ENCODE measurements around the gene ZFHX2.
"Not testable (repeated sequence)": the region's sequence is repeated elsewhere in the genome, so short reads cannot be mapped to it uniquely, and the experiment has no call there.

Gene ZFHX2

DNA sequence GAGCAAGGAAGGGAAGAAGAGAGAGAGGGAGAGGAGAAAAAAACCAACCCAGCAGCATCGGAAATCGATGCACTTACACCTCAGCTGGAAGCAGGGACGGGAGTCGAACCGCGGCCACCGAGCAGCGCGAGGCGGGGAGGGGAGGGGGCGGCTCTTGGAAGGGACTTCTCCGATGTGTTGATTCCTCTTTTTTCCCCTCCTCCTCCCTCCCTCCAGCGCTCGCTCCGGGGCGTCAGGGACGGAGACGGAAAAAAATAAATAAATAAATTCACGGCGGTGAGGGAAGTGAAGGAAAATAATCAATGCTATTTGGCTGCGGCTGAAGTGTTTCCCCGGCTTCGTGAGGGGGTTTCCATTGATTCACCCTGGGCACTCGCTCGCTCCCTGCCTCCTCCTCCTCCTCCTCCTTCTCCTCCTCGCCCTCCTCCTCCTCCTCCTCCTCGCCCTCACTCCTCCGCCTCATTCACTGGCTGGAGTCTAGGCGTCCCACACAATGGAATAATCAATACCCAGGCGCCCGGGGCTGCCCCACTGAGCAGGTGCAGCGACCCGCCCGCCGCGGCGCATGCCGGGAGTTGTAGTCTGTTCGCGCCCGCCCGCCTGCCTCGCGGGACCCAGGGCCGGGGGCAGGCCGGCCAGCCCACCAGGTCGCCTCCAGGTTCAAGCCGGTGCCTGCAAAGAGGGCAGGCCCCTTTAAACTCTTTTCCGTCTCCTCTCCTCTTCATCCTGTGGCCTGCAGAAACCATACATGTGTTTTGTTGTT is at the start of gene ZFHX2:
TSS of gene ZFHX2 (minus strand) at position 500 of the 763 bp plus-strand sequence. CDS start 16,440 bp downstream, outside the sequence.
- DNase-seq = peak; percentile 56

DNA sequence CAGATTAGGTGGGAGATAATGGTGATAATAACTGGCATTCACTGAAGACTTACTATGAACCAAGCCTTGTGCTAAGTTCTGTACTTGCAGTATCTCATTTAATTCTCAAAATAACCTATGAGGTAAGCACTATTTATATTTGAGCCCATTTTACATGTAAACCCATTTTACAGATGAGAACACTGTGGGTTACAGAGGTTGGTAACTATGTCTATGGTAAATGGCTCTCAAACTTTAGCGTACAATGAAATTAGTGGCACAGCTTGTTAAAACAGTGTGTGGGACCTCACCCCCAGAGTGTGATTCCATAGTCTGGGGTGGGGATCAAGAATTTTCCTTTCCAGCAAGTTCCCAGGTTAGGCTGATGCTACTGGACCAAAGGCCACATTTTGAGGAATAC is 49.2 kb upstream of the ZFHX2 start:
- no peak for DNase-seq

DNA sequence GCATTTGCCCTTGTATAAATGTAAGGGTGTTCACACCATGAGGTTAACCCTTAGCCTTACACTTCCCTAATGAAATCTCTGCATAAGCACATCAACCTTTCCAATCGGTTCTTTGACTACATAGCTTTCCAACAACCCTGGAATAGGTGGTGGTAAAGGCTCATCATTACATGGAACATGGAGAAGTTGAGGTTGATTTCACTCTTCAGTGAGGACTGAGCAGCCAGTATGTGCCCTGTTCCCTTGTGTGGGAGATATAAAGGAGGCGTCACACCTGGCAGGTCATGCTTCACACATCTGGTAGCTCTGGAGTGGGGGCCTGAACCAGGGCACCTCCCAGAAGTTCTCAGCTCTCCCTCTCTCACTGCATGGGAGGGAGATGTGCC is 48.8 kb upstream of the ZFHX2 start:
- DNase-seq = no peak

DNA sequence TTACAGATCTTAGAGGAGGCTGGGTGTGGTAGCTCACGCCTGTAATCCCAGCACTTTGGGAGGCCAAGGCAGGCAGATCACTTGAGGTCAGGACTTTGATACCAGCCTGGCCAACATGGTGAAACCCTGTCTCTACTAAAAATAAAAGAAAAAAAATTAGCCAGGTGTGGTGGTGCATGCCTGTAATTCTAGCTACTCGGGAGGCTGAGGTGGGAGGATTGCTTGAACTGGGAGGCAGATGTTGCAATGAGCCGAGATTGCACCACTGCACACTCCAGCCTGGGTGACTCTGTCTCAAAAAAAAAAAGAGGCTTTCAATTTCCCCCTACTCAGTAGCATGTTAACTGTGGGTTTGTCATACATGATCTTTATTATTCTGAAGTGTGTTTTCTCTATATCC is 42.6 kb upstream of the ZFHX2 start:
- not testable (repeated sequence) for DNase-seq

DNA sequence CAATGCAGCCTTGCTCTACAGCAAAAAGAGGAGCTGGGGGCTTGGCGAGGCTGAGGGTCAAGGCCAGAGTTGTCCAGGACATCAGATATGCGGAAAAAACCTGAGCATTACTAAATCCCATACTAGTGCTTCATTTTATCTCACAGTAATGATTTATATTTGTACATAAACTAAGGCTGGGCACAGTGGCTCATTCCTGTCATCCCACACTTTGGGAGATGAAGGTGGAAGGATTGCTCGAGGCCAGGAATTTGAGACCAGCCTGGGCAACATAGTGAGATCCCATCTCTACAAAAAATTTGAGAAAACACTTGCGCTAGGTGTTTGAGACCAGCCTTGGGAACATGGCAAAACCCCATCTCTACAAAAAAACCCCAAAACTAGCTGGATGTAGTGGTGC is 38.6 kb upstream of the ZFHX2 start:
- DNase-seq = no peak

DNA sequence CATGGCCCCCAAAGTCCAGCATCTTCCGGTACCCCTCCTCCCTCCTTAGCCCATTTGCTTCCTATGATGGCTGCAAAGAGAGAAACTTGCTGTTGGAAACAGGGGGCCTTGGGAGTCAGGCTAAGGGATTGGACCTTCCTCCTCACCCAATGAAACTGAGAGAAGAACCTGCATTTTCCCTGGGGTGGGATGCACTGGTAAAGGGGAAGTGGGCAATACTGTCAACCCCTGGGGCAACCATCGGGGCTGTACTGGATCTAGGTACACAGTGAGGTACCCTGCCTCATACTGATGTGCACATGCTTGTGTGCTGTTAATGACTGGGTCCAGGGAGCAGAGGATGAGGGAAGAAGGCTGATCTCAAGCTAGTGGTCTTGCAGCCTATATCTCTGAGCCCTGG is 38.0 kb upstream of the ZFHX2 start:
- DNase-seq = no peak

DNA sequence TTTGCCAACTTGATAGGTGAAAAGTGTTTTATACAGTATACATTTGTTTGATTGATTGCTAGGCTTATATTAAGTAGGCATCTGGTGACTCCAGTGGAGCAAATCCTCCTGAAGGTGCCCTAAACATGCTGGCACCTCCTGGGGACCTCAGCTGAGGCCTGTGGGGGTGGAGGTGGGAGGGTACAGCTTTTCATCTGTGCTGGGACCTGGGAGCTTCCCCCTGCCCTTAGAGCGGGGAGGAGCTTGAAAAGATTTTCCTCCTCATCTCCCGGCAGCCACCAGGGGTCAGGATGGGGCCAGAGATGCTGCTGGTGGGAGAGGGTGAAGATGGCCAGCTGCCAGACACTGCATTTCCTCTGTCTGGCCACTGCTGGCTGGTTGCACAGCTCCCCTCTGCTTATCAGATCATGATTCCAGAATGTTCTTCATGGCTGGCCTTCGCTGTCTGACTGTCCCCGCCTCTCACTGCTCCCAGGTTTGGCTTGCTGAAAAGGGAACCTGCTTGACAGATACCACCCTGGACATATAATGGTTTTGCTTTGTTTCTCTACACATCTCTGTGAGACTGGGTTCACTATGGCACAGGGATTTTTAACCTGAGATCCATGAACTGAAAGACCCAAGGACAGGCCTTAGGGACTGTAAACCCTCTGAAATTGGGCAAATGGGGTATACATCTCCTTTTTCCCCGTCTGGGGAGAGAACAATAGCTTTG is 37.5 kb upstream of the ZFHX2 start:
- DNase-seq = peak; percentile 82

- DNase-seq = not testable (repeated sequence)
Observed at GRCh38 chr14:23584527-23585203, 33.1 kb upstream of the ZFHX2 start.

DNA sequence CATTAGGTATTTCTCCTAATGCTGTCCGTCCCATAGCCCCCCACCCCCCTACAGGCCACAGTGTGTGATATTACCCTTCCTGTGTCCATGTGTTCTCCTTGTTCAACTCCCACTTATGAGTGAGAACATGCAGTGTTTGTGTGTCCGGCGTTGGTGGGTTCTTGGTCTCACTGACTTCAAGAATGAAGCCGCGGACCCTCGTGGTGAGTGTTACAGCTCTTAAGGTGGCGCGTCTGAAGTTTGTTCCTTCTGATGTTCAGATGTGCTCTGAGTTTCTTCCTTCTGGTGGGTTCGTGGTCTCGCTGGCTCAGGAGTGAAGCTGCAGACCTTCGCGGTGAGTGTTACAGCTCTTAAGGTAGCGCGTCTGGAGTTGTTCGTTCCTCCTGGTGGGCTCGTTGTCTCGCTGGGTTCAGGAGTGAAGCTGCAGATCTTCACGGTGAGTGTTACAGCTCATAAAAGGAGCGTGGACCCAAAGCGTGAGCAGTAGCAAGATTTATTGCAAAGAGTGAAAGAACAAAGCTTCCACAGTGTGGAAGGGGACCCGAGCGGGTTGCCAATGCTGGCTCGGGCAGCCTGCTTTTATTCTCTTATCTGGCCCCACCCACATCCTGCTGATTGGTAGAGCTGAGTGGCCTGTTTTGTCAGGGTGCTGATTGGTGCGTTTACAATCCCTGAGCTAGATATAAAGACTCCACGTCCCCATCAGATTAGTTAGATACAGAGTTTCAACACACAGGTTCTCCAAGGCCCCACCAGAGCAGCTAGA is 32.4 kb upstream of the ZFHX2 start:
- not testable (repeated sequence) for DNase-seq

GRCh38 chr14:23582906-23583760 is 31.6 kb upstream of the ZFHX2 start:
- DNase-seq = no peak

GRCh38 chr14:23580948-23581281 is 29.4 kb upstream of the ZFHX2 start:
- no peak for DNase-seq

GRCh38 chr14:23580152-23580926 is 28.8 kb upstream of the ZFHX2 start:
- DNase-seq = no peak

DNA sequence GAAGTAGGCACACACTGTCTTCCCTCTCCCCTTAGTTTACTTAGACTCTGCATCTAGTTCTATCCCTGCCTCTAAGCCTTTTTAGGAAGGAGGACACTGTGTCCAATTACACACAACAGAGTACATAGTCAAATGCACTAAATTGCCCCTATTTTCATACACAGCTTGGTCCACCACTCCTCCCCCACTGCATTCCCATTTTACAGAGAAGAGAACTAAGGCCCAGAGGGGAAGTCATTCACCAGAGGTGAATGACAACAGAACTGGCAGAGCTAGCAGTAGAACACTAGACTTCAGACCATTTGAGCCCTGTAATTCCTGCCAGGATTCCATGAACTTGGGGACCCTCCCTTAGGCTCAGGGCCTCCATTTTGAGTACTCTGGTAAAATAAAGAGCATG is 28.2 kb upstream of the ZFHX2 start:
- DNase-seq = no peak

DNA sequence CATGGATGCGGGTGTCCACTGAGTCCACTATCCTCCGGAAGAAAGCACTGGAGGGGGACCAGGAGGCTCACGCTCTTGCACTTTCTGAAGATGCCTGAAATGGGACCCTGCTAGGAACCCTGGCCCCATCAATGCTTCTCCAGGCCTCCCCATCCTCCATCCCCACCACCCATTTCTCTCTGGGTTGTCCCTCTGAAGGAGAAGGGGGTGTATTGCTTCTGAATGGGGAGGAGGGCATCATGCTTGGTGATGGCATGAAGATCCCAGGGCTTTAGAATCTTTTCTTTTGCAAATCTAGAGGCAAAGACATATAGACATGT is 27.7 kb upstream of the ZFHX2 start:
- no peak for DNase-seq

DNA sequence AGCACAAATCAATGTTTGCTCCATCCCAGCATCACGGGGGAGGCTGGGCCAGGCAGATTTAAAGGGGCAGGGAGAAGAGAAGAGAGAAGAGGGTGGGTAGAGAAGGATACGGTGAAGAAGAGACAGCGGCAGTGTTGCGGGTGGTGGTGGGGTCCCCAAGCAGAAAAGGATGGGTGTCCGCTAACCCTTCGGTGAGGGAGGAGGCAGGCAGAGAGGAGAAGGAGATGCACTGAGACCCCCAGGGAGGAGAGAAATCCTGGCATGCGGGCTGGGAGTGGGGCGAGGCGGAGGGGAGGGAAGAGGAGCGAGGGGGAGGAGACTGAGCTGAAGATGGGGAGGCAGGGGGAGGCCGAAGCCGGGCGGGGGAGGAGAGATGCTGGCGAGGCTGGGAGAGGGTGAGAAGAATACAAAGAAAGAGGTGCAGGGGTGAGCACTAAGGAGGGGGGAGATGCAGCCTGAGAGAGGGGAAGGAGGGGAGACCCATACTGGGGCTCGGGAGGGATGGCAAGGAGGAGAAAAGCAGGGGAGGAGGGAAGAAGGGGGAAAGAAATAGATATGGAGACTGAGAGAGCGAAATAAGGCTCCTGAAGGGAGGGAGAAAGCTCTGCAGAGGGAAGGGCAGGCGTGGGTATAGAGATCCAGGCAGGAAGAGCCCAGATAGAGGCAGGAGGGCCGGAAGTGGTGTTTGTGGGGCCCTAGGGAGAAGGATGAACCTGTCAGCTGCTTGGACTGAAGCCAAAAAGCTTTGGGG is 27.2 kb upstream of the ZFHX2 start, which contains the start of gene JPH4:
TSS of gene JPH4 (minus strand) at position 231 of the 751 bp plus-strand sequence. CDS start 1,337 bp downstream, outside the sequence.
- DNase-seq = no peak

DNA sequence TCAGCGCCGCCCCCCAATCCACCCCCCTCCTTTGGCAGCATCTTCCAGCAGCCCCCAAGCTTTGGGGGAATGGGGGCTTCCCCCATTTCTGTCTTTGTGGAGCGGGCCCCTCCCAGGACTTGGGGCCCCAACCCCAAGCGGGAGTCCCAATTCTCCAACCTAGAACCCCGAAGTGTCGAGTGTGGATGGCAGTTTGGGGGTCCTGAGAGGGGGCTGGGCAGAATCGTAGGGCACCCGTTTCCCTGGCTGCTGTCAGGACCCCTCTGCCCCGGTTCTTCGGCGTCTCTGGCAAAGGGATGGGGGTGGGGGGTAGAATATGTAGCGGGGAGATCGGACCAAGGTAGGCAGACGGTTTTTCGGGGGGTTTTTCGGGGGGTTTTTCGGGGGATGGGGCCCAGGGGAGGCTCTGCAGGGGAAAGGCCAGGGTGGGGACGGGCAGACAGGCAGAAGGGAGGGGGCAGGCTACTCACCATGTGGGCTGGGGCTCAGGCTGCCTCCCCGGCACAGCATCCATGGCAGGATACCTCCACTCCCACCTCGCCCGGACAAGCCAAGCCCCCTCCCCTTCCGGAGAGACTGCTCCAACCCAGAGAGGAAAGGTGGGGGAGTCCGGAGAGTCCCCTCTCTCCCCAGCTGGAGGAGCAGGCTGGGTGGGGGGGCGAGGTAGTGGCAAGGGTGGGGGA is 26.3 kb upstream of the ZFHX2 start:
- DNase-seq = no peak

DNA sequence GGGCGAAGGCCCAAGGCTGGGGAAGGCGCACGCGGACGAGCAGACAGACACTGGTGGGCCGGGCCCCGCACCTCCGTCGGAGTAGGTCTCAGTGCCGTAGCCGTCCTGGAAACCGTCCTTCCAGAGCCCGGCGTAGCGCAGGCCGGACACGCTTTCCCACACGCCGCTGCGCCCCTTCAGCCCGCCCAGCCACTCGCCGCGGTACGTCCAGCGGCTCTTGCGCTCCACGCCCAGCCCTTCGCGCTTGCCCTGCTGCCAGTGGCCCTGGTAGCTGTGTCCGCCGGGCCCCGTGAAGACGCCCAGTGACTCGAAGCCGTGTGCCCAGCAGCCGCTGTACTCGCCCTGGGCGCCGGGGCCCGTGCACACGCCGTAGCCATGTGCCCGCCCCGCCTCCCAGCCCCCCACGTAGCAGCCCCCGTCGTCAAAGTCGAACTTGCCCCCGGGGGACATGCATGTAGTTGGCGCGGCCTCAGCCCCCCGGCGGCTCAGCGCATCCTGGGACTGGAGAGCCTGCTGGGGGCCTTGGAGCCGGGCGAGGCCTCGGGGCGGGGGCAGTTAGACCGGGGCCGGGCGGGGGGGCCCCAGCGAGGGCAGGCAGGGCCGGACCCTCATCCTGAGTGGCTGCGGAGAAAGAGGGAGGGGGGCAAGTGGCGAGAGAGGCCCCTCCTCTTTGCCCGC is 25.6 kb upstream of the ZFHX2 start:
- DNase-seq = no peak

DNA sequence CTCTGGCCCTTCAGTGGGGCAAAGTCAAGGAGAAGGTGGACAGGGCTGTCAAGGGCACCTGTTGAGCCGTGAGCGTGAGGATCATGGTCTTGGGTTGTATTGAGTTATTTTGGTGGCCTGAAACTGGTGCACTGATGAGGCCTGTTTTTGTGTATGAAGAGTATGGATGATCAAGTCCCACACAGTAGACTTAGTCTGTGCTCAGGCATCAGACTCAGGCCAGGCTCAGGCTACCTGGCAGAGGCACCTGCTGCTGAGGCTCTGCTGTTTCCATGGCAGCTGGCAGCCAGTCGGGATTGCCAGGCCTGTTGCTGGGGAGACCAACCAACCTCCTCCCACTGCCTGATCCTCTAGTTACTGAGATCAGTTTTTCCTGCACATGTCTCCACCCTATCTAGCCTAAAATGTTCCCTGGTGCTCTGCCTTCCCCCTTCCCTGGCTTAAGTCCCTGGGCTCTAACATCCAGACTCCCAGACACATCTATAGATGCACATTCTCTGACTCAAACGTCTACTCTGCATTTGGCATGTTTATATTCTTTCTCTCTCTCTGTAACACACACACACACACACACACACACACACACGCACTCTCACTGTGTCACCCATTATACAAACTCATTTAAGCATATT is 21.9 kb upstream of the ZFHX2 start:
- no peak for DNase-seq

DNA sequence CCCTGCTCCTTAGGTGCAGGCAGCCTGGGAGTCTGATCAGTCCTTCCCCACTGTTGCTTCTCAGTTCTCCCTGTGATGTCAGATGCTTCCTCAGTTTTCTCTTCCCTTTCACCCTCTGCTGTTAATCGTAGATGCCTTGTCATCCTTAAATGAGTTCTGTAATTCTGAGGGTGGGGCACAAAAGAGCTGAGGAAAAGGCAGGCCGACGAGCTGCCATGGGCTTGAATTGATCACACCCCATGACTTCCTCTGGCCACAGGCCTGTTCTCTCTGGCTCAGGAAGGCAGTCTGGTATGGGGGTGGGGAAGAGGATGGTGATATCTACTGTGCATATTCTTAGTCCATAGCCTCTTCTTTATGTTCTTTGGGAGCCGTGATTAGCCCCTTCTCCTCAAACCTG is 21.3 kb upstream of the ZFHX2 start:
- no peak for DNase-seq
